ENCODE data around the gene TASP1.

DNA sequence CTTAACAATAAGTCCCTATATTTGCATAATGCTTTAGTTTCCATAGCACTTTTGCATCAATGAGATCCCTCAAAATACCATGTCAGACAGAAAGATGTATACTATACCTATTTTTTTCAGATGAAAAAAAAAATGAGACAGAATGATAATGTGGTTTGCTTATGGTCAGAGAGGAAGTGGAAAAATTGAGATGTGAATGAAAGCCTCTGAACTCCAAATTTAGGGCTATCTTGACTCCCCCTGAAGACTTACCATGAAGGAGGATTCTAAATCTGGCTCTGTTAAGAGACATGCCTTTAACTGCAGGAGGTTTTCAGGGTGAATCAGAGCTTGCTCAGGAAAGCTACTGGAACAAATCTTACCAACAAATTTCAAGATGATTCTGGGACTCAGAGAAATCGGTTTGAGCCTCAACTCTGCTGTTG is 241.4 kb downstream of the TASP1 start:
- TF ChIP-seq, protein P1, sequence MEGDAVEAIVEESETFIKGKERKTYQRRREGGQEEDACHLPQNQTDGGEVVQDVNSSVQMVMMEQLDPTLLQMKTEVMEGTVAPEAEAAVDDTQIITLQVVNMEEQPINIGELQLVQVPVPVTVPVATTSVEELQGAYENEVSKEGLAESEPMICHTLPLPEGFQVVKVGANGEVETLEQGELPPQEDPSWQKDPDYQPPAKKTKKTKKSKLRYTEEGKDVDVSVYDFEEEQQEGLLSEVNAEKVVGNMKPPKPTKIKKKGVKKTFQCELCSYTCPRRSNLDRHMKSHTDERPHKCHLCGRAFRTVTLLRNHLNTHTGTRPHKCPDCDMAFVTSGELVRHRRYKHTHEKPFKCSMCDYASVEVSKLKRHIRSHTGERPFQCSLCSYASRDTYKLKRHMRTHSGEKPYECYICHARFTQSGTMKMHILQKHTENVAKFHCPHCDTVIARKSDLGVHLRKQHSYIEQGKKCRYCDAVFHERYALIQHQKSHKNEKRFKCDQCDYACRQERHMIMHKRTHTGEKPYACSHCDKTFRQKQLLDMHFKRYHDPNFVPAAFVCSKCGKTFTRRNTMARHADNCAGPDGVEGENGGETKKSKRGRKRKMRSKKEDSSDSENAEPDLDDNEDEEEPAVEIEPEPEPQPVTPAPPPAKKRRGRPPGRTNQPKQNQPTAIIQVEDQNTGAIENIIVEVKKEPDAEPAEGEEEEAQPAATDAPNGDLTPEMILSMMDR (conservative IDR thresholded peaks at IDR 0.05; ENCODE audit: low read depth, low read length): no peak
- TF ChIP-seq EZH2phosphoT487 (IDR thresholded peaks at IDR 0.05; ENCODE audit: borderline replicate concordance, low read length) (no peak), EZH2 (IDR thresholded peaks at IDR 0.05; ENCODE audit: low read length, unreplicated experiment) (no peak)
